Measurements from ENCODE around the gene SLC6A3.

GRCh38 chr5:1460054-1460682, 14.9 kb upstream of the SLC6A3 start:
- no peak for TF ChIP-seq ELF4 (IDR thresholded peaks at IDR 0.05)
- no peak for TF ChIP-seq FOXK2 (IDR thresholded peaks at IDR 0.05)
- TF ChIP-seq SUZ12 (IDR thresholded peaks at IDR 0.05), result no peak
- no peak for TF ChIP-seq FOXA1 (IDR thresholded peaks at IDR 0.05)
- TF ChIP-seq FOXM1 (IDR thresholded peaks at IDR 0.05; ENCODE audit: borderline replicate concordance), result no peak

Measured in HEK293T (cell line).